Neural progenitor cell (in vitro differentiated cells): Measurements from ENCODE around the gene LUZP2.

Experiments used
- CTCF ChIP-seq: fragments of 200-600 bp; sonication (generic); IDR thresholded peaks from 2 replicates; pipeline ENCODE4 v1.5.1; 2017; ENCODE audit warnings: antibody characterized with exemption, mild to moderate bottlenecking
- EZH2 ChIP-seq: fragments of 200-600 bp; sonication (generic); IDR thresholded peaks from 2 replicates; pipeline ENCODE4 v1.6.1; 2017; ENCODE audit warnings: antibody characterized with exemption, mild to moderate bottlenecking, moderate library complexity

- TF ChIP-seq EZH2 = no peak
- TF ChIP-seq CTCF = no peak
These were observed 77.6 kb downstream of the LUZP2 start for GRCh38 chr11:24574461-24574860.
